ENCODE data around the gene PIRT.

DNA sequence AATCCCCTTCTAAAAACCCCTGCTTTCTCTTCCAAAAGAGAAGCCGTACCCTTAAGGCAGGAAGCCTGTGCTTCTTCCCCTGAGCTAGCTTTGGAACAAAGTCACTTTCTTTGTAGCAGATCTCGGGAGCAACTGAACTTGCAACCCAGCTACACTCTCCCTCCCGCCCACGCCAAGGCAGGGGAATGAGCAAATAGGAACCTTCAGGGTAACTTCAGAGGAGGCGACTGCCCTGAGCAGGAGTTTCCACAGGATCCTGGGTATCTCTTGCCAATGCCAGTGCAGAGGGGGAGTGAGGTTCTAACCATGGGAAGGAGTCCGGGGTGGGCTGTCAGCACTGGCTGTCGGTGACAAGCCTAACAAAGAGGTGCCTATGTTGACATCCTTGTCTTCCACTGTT is 5.9 kb upstream of the PIRT start:
- no peak for TF ChIP-seq CTCF (IDR thresholded peaks at IDR 0.05)
- peak in 1 of 2 donors; percentile 38 for TF ChIP-seq POLR2A (IDR thresholded peaks at IDR 0.05)
